MCF 10A (cell line): ENCODE results near the gene BRME1. TPM values are rescaled to one million over a fixed set of nuclear protein-coding genes. Genes with fewer than 3 reads are reported as not detected.
A peak's percentile ranks its signal among the peaks of the same experiment; 100 is the strongest.

Experiments used
- BruUV-seq: library from RNA; stranded (reverse); fragments of 400-500 nt; replicated peaks from 2 replicates; lab custom pipeline; 2021; lab: Mats Ljungman, UMichigan
- CTCF ChIA-PET: fragments of 300-600 bp; sonication (Branson Sonifier 250); formaldehyde crosslinking; extraction: SDS; loops from one replicate; lab custom pipeline; 2021; ENCODE audit warnings: antibody characterized with exemption, inconsistent platforms; lab: Yijun Ruan, JAX
- POLR2A ChIA-PET: fragments of 300-600, 350-650 bp; sonication (Branson Sonifier 250); formaldehyde crosslinking; extraction: SDS; loops from one replicate; lab custom pipeline; 2020; ENCODE audit warnings: antibody characterized with exemption, inconsistent platforms; lab: Yijun Ruan, JAX
- DNase-seq: peaks from one replicate; pipeline ENCODE4 v3.0.0-alpha.2; 2018; ENCODE audit not compliant: unreplicated experiment
- H3K27ac Mint-ChIP-seq: one replicate; pipeline ENCODE4 v1.8.0; 2022; ENCODE audit warnings: mild to moderate bottlenecking, low read depth, mixed read lengths; ENCODE audit not compliant: unreplicated experiment
- H3K27me3 Mint-ChIP-seq: one replicate; pipeline ENCODE4 v1.8.0; 2022; ENCODE audit warnings: mixed read lengths; ENCODE audit not compliant: insufficient read depth, unreplicated experiment
- H3K36me3 Mint-ChIP-seq: one replicate; pipeline ENCODE4 v1.8.0; 2022; ENCODE audit warnings: mild to moderate bottlenecking, moderate library complexity, mixed read lengths; ENCODE audit not compliant: insufficient read depth, unreplicated experiment
- H3K4me1 Mint-ChIP-seq: one replicate; pipeline ENCODE4 v1.8.0; 2022; ENCODE audit warnings: mixed read lengths; ENCODE audit not compliant: insufficient read depth, unreplicated experiment
- H3K4me3 Mint-ChIP-seq: one replicate; pipeline ENCODE4 v1.8.0; 2022; ENCODE audit warnings: mild to moderate bottlenecking, moderate library complexity, mixed read lengths; ENCODE audit not compliant: unreplicated experiment
- H3K9me3 Mint-ChIP-seq: one replicate; pipeline ENCODE4 v1.8.0; 2022; ENCODE audit warnings: mixed read lengths; ENCODE audit not compliant: unreplicated experiment
- intact Hi-C: fragments of 100-400 bp; cut with micrococcal nuclease; formaldehyde crosslinking; loops from 2 replicates; pipeline ENCODE4 v1.14.1; 2022
- total RNA-seq: library from RNA; stranded (reverse); gene quantifications from 2 replicates; pipeline ENCODE4 v1.2.3, GENCODE V29; 2022
- TF ChIP-seq, protein P1 (sequence below): fragments of 200-600 bp; IDR thresholded peaks from one replicate; pipeline ENCODE4 v1.8.0; 2022; ENCODE audit warnings: antibody characterized with exemption, mild to moderate bottlenecking; ENCODE audit not compliant: unreplicated experiment

The BRME1 gene
- total RNA-seq, 1 experiment from 2014 or later, result 0.75 TPM

- Mint-ChIP-seq H3K4me1 (no peaks in the 10 kb centered on the region), H3K27ac (no peak overlapping the region), H3K9me3 (no peaks in the 10 kb centered on the region), H3K4me3 (no peak overlapping the region), H3K27me3 (no peaks in the 10 kb centered on the region), H3K36me3 (peaks cover 69% of the 10 kb centered on the region)
- peak; percentile 48 for DNase-seq
- CTCF ChIA-PET, result interaction anchor here (0.6 to 1.2 kb wide), 5 partner anchors 18 to 643 kb away, joined by 3 to 4 read pairs (median 3); partner anchors contain the start of gene ADGRE5
- intact Hi-C loops, result no loop called here
- POLR2A ChIA-PET, result no interaction called here
- TF ChIP-seq, protein P1, sequence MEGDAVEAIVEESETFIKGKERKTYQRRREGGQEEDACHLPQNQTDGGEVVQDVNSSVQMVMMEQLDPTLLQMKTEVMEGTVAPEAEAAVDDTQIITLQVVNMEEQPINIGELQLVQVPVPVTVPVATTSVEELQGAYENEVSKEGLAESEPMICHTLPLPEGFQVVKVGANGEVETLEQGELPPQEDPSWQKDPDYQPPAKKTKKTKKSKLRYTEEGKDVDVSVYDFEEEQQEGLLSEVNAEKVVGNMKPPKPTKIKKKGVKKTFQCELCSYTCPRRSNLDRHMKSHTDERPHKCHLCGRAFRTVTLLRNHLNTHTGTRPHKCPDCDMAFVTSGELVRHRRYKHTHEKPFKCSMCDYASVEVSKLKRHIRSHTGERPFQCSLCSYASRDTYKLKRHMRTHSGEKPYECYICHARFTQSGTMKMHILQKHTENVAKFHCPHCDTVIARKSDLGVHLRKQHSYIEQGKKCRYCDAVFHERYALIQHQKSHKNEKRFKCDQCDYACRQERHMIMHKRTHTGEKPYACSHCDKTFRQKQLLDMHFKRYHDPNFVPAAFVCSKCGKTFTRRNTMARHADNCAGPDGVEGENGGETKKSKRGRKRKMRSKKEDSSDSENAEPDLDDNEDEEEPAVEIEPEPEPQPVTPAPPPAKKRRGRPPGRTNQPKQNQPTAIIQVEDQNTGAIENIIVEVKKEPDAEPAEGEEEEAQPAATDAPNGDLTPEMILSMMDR, result no peak
- BruUV-seq, result no TSS peak
Measured at GRCh38 chr19:13920940-13921747, 15.2 kb upstream of the BRME1 start.

GRCh38 chr19:13920524-13920923 lies 14.6 kb upstream of the BRME1 start:
- TF ChIP-seq, protein P1, result no peak
- H3K9me3 Mint-ChIP-seq, result no peaks in the 10 kb centered on the region
- no peak overlapping the region for H3K27ac Mint-ChIP-seq
- intact Hi-C loops, result no loop called here
- H3K36me3 Mint-ChIP-seq, result peaks cover 65% of the 10 kb centered on the region
- H3K27me3 Mint-ChIP-seq, result no peaks in the 10 kb centered on the region
- no peak overlapping the region for H3K4me3 Mint-ChIP-seq
- CTCF ChIA-PET, result interaction anchor here (0.6 to 1.2 kb wide), 2 partner anchors 18 to 461 kb away, joined by 3 read pairs; partner anchors contain the start of gene ADGRE5
- POLR2A ChIA-PET, result interaction anchor here (0.6 kb wide), 1 partner anchor 97 kb away, joined by 4 read pairs; no protein-coding TSS in a partner anchor
- H3K4me1 Mint-ChIP-seq, result no peaks in the 10 kb centered on the region
- no peak for DNase-seq
- BruUV-seq, result no TSS peak

DNA sequence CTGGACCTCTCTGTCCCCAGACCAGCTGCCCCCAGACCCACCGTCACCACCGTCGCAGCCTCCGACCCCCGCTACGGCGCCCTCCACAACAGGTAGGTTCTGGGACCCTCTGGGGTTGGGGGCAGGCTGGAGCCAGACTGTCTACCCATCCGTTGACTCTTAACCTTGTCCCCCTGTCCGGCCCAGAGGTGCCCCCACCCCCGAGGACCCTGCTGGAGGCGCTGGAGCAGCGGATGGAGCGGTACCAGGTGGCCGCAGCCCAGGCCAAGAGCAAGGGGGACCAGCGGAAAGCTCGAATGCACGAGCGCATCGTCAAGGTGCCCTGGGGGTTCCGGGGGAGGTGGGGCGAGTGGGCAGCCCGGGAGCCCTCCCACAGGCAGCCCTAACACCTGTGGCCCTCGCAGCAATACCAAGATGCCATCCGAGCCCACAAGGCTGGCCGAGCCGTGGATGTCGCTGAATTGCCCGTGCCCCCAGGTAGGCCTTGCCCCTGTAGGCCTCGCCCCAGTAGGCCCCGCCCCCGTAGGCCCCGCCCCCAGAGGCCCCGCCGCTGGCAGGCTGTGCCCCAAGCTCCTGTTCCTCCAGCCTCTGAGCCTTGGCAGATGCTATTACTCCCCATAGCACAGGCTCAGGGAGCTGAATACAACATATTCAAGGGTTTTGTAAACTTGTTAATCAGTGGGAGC lies 13.0 kb upstream of the BRME1 start:
- BruUV-seq, result no TSS peak
- Mint-ChIP-seq H3K36me3 (peaks cover 65% of the 10 kb centered on the region), H3K4me3 (no peak overlapping the region), H3K4me1 (no peaks in the 10 kb centered on the region), H3K9me3 (no peaks in the 10 kb centered on the region), H3K27me3 (no peaks in the 10 kb centered on the region), H3K27ac (no peak overlapping the region)
- no peak for DNase-seq
- ChIA-PET POLR2A (no interaction called here), CTCF (interaction anchor here (0.6 to 0.7 kb wide), 3 partner anchors 12 to 77 kb away, joined by 3 to 5 read pairs (median 3); no protein-coding TSS in a partner anchor)
- intact Hi-C loops, result no loop called here
- TF ChIP-seq, protein P1, result no peak

DNA sequence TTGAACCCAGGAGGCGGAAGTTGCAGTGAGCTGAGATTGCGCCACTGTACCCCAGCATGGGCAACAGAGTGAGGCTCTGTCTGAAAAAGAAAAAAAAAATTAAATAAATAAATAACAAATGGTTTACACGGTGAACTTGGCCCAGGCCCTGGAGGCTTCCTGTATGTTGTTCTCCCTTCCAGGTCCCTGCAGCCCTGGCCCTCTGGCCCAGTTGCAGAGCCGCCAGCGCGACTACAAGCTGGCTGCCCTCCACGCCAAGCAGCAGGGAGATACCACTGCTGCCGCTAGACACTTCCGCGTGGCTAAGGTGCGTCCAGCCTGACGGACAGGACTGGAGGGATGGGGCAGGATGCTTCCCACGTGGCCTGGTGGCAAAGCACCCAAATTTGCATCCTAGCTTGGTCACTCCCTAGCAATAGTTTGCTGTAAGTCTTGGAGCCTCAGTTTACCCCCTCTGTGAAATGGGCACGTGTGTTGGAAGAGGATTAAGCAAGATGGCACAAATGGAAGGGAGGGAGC lies 12.0 kb upstream of the BRME1 start:
- Mint-ChIP-seq H3K27ac (no peak overlapping the region), H3K27me3 (no peaks in the 10 kb centered on the region), H3K36me3 (peaks cover 68% of the 10 kb centered on the region), H3K9me3 (no peaks in the 10 kb centered on the region), H3K4me1 (no peaks in the 10 kb centered on the region), H3K4me3 (no peak overlapping the region)
- intact Hi-C loops, result no loop called here
- ChIA-PET POLR2A (no interaction called here), CTCF (interaction anchor here (0.7 kb wide), 2 partner anchors 11 to 37 kb away, joined by 3 to 4 read pairs; no protein-coding TSS in a partner anchor)
- TF ChIP-seq, protein P1, result no peak
- no peak for DNase-seq
- no TSS peak for BruUV-seq
